HG02798 (cell line): ENCODE results near the gene CARD9.

Source experiments
- ATAC-seq: cut with Tn5 transposase; IDR thresholded peaks from one replicate; pipeline ENCODE4 v1.9.1; 2021; ENCODE audit warnings: mild to moderate bottlenecking; ENCODE audit not compliant: unreplicated experiment, poor library complexity

The CARD9 gene

GRCh38 chr9:136403538-136403914 is 30.1 kb upstream of the CARD9 start:
- peak; percentile 34 for ATAC-seq

- ATAC-seq, result no peak
These were observed 28.6 kb upstream of the CARD9 start for GRCh38 chr9:136402067-136402466.

- no peak for ATAC-seq
These were observed 27.9 kb upstream of the CARD9 start for GRCh38 chr9:136401173-136401922.

GRCh38 chr9:136400038-136400834 is 26.8 kb upstream of the CARD9 start, which contains the start of gene SNAPC4:
Gene SNAPC4, minus strand, starts transcription at chr9:136400170. Its CDS starts 1,742 bp downstream, at chr9:136398428.
- ATAC-seq, result peak; percentile 78

GRCh38 chr9:136399176-136400037 is 25.9 kb upstream of the CARD9 start:
- peak; percentile 25 for ATAC-seq

GRCh38 chr9:136398286-136398685 is 24.8 kb upstream of the CARD9 start:
- ATAC-seq, result no peak

GRCh38 chr9:136397643-136398042 is 24.2 kb upstream of the CARD9 start:
- no peak for ATAC-seq

GRCh38 chr9:136396219-136396515 is 22.7 kb upstream of the CARD9 start:
- no peak for ATAC-seq

- no peak for ATAC-seq
These were observed 22.1 kb upstream of the CARD9 start for GRCh38 chr9:136395345-136396218.

GRCh38 chr9:136395020-136395340 is 21.5 kb upstream of the CARD9 start:
- no peak for ATAC-seq

- no peak for ATAC-seq
These were observed 21.0 kb upstream of the CARD9 start for GRCh38 chr9:136394312-136395019.

- ATAC-seq, result no peak
These were observed 20.1 kb upstream of the CARD9 start for GRCh38 chr9:136393531-136393930.

- ATAC-seq, result no peak
These were observed 19.3 kb upstream of the CARD9 start for GRCh38 chr9:136392538-136393449.

GRCh38 chr9:136391737-136392537 is 18.5 kb upstream of the CARD9 start:
- no peak for ATAC-seq

- ATAC-seq, result no peak
These were observed 15.9 kb upstream of the CARD9 start for GRCh38 chr9:136389396-136389795.

- ATAC-seq, result no peak
These were observed 13.7 kb upstream of the CARD9 start for GRCh38 chr9:136387217-136387616.

GRCh38 chr9:136386018-136386417 is 12.5 kb upstream of the CARD9 start:
- no peak for ATAC-seq

- ATAC-seq, result no peak
These were observed 11.5 kb upstream of the CARD9 start for GRCh38 chr9:136385015-136385414.
